ENCODE data around the gene KCNQ5.

The KCNQ5 gene

DNA sequence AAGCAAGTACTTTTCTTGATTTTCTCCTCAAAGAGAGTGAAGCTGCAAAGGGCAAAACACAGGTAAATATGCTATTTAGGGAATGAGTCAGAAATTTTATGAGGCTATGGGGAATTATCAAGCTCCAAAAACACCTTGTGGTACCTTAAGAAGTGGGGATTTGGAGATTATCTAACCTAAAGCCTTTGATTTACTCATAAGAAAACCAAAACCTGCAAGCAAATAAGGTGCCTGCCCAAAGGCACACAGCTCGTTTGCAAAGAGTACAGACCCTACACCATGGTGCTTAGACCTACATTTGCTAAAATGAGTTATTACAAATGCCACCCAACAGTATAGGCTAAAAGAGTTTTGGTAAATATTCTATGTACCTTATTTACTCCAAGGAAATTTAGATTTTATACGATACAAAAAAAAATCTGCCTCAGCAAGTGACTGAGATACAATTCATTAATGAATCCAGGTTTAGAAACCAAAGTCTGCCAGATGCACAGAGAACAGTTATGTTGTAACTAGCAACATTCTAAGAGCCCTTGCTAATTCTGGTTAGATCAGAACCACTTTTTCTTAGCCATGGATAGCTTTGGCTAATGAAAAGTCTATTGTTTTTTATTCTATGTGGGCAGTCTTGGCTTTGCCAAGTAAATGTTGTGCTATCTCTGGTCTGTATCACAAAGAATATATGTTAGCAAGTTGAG lies 501.9 kb downstream of the KCNQ5 start:
- TF ChIP-seq, protein P1, sequence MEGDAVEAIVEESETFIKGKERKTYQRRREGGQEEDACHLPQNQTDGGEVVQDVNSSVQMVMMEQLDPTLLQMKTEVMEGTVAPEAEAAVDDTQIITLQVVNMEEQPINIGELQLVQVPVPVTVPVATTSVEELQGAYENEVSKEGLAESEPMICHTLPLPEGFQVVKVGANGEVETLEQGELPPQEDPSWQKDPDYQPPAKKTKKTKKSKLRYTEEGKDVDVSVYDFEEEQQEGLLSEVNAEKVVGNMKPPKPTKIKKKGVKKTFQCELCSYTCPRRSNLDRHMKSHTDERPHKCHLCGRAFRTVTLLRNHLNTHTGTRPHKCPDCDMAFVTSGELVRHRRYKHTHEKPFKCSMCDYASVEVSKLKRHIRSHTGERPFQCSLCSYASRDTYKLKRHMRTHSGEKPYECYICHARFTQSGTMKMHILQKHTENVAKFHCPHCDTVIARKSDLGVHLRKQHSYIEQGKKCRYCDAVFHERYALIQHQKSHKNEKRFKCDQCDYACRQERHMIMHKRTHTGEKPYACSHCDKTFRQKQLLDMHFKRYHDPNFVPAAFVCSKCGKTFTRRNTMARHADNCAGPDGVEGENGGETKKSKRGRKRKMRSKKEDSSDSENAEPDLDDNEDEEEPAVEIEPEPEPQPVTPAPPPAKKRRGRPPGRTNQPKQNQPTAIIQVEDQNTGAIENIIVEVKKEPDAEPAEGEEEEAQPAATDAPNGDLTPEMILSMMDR (conservative IDR thresholded peaks at IDR 0.05; ENCODE audit: low read length) = no peak
- no peak for DNase-seq (ENCODE audit: low read depth)
- H3K4me3 ChIP-seq (ENCODE audit: low read length) = no peak overlapping the region

DNA sequence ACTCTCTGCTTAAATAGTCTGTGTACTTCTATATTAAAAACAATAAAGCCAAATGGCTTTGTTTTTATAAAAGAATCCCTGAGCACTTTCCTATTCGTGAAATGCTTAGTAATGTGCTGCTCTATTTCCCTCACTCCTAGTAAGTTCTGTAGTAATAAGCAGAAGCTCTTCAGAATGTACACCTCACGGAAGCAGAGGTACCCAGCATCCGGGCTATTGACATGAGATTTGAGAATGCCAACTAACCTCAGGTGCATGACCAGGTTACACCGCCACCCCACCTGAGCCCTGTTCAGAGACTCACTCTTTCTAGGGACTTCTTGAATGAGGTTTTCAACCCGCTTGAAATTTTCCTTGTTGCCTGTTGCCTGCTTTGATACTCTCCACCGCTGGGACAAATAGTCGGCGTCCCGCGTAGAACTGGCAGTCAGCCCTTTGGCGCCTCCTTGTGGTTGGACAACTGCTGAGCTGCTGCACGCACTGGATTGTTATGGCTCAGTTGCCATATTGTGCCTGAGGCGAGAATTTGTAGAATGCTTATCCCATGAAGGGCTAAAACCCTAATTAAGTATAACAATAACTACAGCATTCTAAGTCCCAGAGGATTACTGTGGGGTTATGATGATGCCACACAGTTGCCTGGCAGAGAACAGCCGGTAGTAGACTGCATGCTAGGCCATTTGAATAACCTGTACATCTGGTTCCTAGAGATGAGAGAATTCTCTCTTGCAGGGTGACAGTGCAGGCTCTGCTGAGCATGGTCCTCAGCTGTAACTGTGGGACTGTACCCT lies 508.0 kb downstream of the KCNQ5 start:
- TF ChIP-seq, protein P1 (conservative IDR thresholded peaks at IDR 0.05; ENCODE audit: low read length) = peak; percentile 99
- H3K4me3 ChIP-seq (ENCODE audit: low read length) = no peak overlapping the region
- peak; percentile 74 for DNase-seq (ENCODE audit: low read depth)

DNA sequence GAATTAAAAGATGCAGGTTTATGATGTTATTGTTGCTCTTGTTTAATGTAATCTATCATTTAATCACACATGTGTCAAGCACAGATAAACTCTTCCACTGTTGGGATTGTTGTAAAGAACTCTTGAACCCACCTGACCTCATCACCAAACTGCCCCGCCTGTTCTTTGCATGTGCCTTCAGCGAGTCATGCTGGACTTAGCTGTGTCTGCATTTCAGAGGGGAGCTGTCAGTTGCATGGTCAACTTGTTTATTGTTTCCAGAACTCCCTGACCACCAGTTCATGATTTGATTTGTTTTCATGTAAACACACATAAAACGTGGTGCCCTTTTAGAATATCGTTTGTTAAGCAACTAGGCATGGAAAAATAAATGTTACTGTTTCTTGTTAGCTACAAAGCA lies 509.8 kb downstream of the KCNQ5 start:
- no peak overlapping the region for H3K4me3 ChIP-seq (ENCODE audit: low read length)
- peak; percentile 36 for DNase-seq (ENCODE audit: low read depth)
- TF ChIP-seq, protein P1 (conservative IDR thresholded peaks at IDR 0.05; ENCODE audit: low read length) = no peak

DNA sequence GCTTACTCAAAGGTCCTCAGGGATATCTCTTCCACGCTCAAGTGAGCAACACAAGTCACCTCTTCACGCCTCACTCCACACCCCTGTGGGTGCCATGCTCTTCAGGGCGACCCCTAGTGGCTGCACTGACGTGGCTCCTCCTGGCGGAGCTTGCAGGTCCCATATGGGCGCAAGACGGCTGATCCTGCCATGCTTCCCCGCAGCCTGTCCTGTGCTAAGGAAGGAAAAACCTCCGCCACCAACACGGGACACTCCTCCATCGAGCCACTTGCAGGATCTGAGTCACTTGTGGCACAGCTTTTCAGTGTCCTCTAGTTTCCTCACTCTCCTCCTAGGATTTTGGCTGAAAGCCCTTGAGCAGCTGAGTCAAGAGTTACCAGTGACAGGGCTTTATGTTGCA lies 512.7 kb downstream of the KCNQ5 start:
- H3K4me3 ChIP-seq (ENCODE audit: low read length) = no peak overlapping the region
- DNase-seq (ENCODE audit: low read depth) = peak; percentile 41
- TF ChIP-seq, protein P1 (conservative IDR thresholded peaks at IDR 0.05; ENCODE audit: low read length) = peak; percentile 27; the same call in 1 of the 2 replicates

DNA sequence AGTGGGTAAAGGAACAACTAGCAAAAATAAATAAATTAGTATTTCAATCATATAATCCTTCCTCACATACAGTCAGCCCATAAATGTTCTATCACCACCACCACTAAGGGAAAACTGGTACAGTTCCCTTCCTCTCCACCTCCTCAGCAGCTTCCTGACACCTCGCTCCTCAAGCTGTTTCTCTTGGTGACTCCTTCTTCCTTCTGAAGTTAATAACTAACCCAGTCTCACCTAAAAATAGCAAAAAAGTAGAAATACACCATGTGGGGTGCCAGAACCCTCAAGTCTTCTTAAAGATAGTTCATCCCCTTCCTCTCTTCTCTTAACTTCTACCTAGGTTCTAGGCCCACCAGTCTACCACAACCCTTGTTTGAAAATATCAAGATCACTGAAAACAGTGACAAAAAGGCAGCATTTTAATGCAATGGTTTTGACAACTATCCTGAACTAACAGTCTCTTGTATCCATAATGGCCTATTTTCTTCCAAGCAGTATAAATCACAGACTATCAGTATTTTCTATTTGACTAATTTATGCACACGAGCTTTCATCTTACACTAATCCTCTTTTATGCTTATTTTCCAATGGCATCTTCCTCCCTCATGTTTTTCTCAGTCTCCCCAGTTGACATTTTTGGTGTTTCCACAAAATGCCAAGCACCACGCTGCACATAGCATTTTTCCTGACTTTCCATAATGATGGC lies 518.0 kb downstream of the KCNQ5 start:
- TF ChIP-seq, protein P1 (conservative IDR thresholded peaks at IDR 0.05; ENCODE audit: low read length) = no peak
- DNase-seq (ENCODE audit: low read depth) = no peak
- no peak overlapping the region for H3K4me3 ChIP-seq (ENCODE audit: low read length)

DNA sequence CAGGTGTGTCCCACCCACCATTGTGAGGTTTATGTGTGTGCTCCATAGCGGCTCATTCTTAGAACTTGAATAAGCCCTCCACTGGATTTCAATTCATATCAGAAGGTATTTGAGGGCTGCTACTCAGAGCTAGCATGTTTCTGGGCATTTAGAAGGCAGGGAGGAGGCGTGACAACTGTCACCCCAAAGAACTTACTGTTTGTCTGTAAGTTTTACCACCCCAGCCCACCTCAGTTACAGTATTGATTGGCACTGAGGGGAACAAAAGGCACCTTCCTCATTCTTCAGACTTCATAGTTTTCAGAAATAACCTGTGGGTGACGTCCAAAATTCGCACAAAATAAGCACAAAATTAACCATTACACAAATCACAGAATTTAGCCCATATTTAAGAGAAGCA lies 521.7 kb downstream of the KCNQ5 start:
- H3K4me3 ChIP-seq (ENCODE audit: low read length) = no peak overlapping the region
- DNase-seq (ENCODE audit: low read depth) = no peak
- TF ChIP-seq, protein P1 (conservative IDR thresholded peaks at IDR 0.05; ENCODE audit: low read length) = no peak
